ENCODE data around the gene RDH14.

RDH14 gene

DNA sequence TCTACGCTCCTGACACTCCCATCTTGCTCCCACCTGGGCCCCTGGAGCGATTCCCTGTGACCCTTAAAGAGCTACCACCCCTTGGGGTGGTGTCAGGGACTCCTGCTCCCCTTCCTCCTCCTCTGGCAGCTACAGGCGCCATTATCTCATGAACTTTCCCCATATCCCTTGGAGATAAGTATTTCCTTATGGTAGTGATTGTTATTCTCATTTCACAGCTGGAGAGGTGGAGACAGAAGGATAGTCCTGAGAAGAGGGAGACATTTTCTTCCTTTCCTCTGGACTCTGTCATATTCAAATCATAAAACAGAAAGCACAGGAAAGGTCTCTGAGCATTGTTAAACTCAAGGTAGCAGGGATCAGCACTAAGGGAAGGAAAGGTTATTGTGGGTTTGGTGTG, 34.6 kb downstream of the RDH14 start:
- no peaks in the 10 kb centered on the region for H3K9me3 ChIP-seq (ENCODE audit: control insufficient read depth, low read length)
- H3K4me3 ChIP-seq (ENCODE audit: insufficient read depth, low read depth, low read length), result no peak overlapping the region
- H3K27me3 ChIP-seq (ENCODE audit: control insufficient read depth, insufficient read depth, low read length, poor library complexity, severe bottlenecking), result no peaks in the 10 kb centered on the region
- 93 to 100% methylated on average over 2 of the region's 3 CpGs for WGBS, 2 experiments
- H3K4me1 ChIP-seq (ENCODE audit: control insufficient read depth, insufficient read depth, low read length), result no peaks in the 10 kb centered on the region
- H3K36me3 ChIP-seq (ENCODE audit: control insufficient read depth, insufficient read depth, low read length), result no peaks in the 10 kb centered on the region
- no peak overlapping the region for H3K27ac ChIP-seq (ENCODE audit: insufficient read depth, low read depth, low read length, poor library complexity, severe bottlenecking)

DNA sequence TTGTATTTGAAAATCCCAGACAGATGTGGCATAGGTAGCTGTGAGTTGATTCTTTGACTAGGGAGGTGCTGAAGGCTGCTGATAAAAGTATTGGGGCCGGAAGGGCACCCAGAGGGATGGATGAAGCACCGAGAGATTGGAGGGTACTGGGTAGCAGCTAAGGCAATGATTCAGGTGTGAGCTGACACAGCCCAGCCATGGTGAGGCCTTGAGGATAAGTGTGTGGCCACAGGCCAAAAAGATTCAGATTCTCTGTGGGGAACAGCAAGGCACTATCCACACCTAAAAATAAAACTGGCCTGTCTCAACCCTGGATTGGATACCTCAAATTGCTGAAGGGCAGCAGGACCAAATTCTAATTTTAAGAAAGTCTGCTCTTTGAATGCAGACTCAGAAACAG, 35.2 kb downstream of the RDH14 start:
- H3K27me3 ChIP-seq (ENCODE audit: control insufficient read depth, insufficient read depth, low read length, poor library complexity, severe bottlenecking), result no peaks in the 10 kb centered on the region
- no peaks in the 10 kb centered on the region for H3K4me1 ChIP-seq (ENCODE audit: control insufficient read depth, insufficient read depth, low read length)
- H3K9me3 ChIP-seq (ENCODE audit: control insufficient read depth, low read length), result no peaks in the 10 kb centered on the region
- 94 to 96% methylated on average over 2 of the region's 2 CpGs for WGBS, 2 experiments
- no peak overlapping the region for H3K4me3 ChIP-seq (ENCODE audit: insufficient read depth, low read depth, low read length)
- no peak overlapping the region for H3K27ac ChIP-seq (ENCODE audit: insufficient read depth, low read depth, low read length, poor library complexity, severe bottlenecking)
- no peaks in the 10 kb centered on the region for H3K36me3 ChIP-seq (ENCODE audit: control insufficient read depth, insufficient read depth, low read length)

DNA sequence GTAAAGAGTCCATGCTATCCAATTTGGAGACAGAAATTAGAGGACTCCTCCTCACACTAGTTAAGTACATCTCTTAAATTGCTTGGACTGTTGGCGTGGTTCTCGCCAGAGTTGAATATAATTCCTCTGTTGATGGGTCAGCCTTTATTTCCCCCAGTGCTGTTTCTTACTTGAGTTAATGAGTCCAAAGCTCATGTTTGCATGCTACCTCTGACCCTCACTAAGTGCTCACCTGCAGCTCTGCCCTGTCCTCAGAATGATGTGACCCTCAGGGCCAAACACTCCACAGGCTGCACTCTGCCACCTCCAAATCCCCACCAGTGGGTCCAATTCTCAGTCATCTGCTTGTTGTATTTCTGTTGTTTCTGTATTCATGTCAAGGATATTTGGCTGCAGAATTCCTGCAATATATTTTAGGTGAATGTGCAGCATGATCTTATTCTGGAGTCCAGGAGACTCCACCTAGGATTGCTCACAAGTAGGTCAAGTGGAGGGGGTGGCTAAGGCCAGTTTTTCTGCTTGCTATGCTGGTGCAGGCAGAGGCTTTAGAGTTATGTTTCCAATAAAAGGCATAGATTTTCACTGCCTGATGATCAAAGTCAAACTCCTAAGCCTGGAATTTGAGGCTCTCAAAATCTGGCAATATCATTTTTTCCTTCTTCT, 37.8 kb downstream of the RDH14 start:
- Histone ChIP-seq H3K27me3 (ENCODE audit: control insufficient read depth, insufficient read depth, low read length, poor library complexity, severe bottlenecking) (no peaks in the 10 kb centered on the region), H3K4me1 (ENCODE audit: control insufficient read depth, insufficient read depth, low read length) (no peaks in the 10 kb centered on the region), H3K9me3 (ENCODE audit: control insufficient read depth, low read length) (no peaks in the 10 kb centered on the region), H3K4me3 (ENCODE audit: insufficient read depth, low read depth, low read length) (no peak overlapping the region), H3K27ac (ENCODE audit: insufficient read depth, low read depth, low read length, poor library complexity, severe bottlenecking) (no peak overlapping the region), H3K36me3 (ENCODE audit: control insufficient read depth, insufficient read depth, low read length) (no peaks in the 10 kb centered on the region)
- 84 to 97% methylated on average over 2 of the region's 2 CpGs for WGBS, 2 experiments

DNA sequence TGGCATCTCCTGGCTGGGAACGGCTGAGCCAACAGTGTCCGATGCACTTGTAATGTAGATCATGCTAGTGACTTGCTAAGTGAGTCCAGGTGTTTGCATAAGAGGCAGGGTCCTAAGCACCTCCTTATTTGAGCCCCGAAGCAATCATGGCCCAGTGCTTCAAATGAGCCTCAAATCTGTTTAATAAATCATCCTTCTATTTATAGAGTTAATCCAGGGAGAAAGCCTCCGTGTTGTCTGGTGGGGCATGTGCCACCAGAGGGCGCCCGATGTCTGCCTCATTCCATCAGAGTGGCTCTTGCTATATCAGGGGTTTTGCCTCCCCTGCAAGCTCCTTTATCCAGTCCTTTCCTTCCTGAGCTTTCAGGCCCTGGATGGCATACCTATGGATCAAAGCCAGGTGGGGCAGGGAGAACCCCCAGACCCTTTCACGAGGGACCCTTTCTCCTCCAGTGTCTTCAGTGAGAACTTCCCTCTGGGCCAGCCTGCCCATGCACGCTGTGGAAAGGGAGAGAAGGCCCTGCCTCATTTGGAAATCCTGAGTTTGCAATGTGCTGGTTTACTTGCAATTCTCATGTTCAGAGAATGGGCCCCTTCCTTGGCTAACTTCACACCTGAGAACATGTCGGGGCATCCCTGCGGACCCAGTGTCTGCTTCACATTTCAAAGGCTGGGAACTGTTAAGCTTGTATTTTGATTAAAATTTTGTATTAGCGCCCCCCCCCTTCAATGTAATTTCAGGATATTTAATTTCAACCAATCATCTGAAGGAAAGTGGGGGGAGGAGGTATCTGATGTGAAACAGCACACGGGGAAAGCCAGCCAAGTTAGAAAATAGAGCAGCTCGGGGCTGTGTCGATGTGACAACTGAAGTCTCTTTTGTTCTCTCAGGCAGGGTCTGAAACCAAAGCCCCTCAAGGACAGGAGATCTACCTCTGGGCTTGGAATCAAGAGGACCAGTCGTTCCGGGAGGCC, 39.7 kb downstream of the RDH14 start:
- Histone ChIP-seq H3K27ac (ENCODE audit: insufficient read depth, low read depth, low read length, poor library complexity, severe bottlenecking) (no peak overlapping the region), H3K4me3 (ENCODE audit: insufficient read depth, low read depth, low read length) (no peak overlapping the region), H3K4me1 (ENCODE audit: control insufficient read depth, insufficient read depth, low read length) (peaks cover 2% of the 10 kb centered on the region)

DNA sequence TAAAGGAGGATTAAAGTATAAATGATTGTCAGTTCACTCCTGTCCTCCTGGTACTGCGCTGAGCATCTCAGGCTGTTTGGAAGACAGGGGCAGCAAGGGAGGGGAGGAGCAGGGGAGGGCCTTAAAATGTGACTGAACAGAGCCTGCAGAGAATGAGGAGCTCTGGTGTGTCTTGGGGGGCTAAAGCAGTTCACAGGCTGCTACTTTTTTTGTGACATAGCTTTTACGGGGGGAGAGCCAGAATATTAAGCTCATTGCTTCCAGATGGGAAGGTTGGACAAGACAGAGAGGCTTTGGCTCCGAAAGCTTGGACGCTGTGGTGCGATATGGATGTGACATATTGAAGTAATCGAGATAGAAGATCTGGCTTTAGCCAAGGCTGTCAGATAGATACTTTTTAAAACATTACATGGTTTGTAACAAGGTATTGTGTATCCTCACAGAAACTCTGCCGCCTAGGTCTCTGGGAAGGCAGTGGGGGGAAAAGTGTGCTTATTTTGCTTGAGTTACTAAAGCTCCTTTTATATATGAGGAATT, 40.5 kb downstream of the RDH14 start:
- peaks cover 6% of the 10 kb centered on the region for H3K4me1 ChIP-seq (ENCODE audit: control insufficient read depth, insufficient read depth, low read length)
- no peak overlapping the region for H3K27ac ChIP-seq (ENCODE audit: insufficient read depth, low read depth, low read length, poor library complexity, severe bottlenecking)
- no peaks in the 10 kb centered on the region for H3K9me3 ChIP-seq (ENCODE audit: control insufficient read depth, low read length)
- no peaks in the 10 kb centered on the region for H3K36me3 ChIP-seq (ENCODE audit: control insufficient read depth, insufficient read depth, low read length)
- 84 to 87% methylated on average over 7 of the region's 7 CpGs for WGBS, 2 experiments
- H3K4me3 ChIP-seq (ENCODE audit: insufficient read depth, low read depth, low read length), result no peak overlapping the region
- H3K27me3 ChIP-seq (ENCODE audit: control insufficient read depth, insufficient read depth, low read length, poor library complexity, severe bottlenecking), result no peaks in the 10 kb centered on the region

More for the DNA sequence above, 39.7 kb downstream of the RDH14 start:
- H3K27me3 ChIP-seq (ENCODE audit: control insufficient read depth, insufficient read depth, low read length, poor library complexity, severe bottlenecking), result no peaks in the 10 kb centered on the region
- H3K9me3 ChIP-seq (ENCODE audit: control insufficient read depth, low read length), result no peaks in the 10 kb centered on the region
- H3K36me3 ChIP-seq (ENCODE audit: control insufficient read depth, insufficient read depth, low read length), result no peaks in the 10 kb centered on the region
- 52 to 58% methylated on average over 14 to 15 of the region's 16 CpGs for WGBS, 2 experiments

DNA sequence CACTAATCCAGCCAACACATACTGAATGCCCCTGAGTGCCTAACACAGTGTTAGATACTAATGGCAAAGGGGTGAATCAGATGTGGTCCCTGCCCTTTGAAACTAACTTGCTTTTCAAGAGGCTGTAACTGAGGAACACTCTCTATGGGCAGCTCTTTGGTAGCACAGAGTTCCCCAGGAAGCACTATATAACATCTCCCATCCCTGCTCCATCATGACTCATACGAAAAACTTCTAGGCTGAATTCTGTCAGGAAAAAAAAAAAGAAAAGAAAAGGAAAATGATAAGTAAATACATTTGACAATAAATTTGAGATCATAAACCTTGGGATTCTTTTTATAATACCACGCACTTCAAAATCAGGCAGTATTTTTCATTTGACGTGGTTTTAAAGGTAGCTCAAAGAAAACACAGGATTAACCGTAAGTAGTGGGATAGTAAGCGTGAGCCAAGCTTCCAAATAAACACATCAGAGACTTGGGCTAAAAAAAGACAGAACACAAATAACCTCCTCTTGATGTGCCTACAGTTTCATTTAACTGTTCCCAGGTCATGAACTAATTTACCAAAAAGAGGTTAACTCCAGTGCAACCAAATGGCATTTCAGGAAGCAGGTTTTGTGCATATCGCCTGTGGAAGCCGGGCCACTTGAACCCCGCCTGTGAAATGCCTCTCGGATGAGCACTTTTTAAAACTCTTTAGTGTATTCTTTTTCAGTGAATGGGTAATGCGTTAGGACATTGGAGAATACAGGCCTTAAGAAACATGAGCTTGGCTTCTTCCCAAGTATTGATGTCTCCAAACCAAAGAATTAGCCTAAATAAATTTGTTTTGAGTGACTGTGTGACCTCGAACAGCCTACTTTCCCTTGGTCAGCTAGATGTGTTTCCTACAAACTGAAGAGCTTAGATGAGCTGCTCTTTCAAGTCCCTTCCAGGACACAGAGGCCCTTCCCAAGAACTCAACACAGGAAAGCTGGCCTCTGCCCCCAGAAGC, 42.0 kb downstream of the RDH14 start:
- peaks cover 6% of the 10 kb centered on the region for H3K4me1 ChIP-seq (ENCODE audit: control insufficient read depth, insufficient read depth, low read length)
- H3K27ac ChIP-seq (ENCODE audit: insufficient read depth, low read depth, low read length, poor library complexity, severe bottlenecking), result no peak overlapping the region
- H3K27me3 ChIP-seq (ENCODE audit: control insufficient read depth, insufficient read depth, low read length, poor library complexity, severe bottlenecking), result no peaks in the 10 kb centered on the region
- no peak overlapping the region for H3K4me3 ChIP-seq (ENCODE audit: insufficient read depth, low read depth, low read length)
- no peaks in the 10 kb centered on the region for H3K9me3 ChIP-seq (ENCODE audit: control insufficient read depth, low read length)
- 92% methylated on average over 10 of the region's 11 CpGs for WGBS, 2 experiments
- H3K36me3 ChIP-seq (ENCODE audit: control insufficient read depth, insufficient read depth, low read length), result no peaks in the 10 kb centered on the region

DNA sequence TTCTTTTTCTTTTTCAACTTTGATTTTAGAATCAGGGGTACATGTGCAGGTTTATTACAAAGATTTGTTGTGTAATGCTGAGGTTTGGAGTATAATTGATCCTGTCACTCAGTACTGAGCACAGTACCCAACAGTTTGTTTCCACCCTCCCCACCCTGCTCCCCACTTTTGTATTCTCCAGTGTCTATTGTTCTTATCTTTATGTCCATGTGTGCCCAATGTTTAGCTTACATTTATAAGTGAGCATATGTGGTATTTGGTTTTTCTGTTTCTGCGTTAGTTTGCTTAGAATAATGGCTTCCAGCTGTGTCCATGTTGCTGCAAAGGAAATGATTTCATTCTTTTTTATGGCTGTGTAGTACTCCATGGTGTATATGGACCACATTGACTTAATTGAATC, 43.1 kb downstream of the RDH14 start:
- H3K4me1 ChIP-seq (ENCODE audit: control insufficient read depth, insufficient read depth, low read length), result peaks cover 6% of the 10 kb centered on the region

DNA sequence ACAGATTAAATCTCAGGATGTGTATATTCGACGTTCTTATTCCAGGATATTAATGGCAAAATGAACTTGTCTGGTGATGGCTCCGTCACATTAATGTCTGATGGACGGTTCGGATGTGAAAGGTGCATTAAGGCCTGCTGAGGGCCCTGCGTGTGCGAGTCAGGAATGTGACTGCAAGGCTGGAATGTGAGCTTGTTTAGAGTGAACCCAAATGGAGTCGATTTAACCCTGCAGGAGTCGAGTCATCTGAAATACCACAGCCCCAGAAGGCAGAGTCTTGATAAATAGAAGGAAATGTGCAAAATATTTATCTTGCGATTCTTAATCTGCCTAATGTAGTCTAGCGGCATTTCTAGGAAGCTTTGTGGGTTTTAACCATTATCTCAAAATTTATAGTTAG, 44.3 kb downstream of the RDH14 start:
- Histone ChIP-seq H3K36me3 (ENCODE audit: control insufficient read depth, insufficient read depth, low read length) (no peaks in the 10 kb centered on the region), H3K9me3 (ENCODE audit: control insufficient read depth, low read length) (no peaks in the 10 kb centered on the region), H3K27me3 (ENCODE audit: control insufficient read depth, insufficient read depth, low read length, poor library complexity, severe bottlenecking) (no peaks in the 10 kb centered on the region), H3K4me3 (ENCODE audit: insufficient read depth, low read depth, low read length) (no peak overlapping the region), H3K27ac (ENCODE audit: insufficient read depth, low read depth, low read length, poor library complexity, severe bottlenecking) (no peak overlapping the region), H3K4me1 (ENCODE audit: control insufficient read depth, insufficient read depth, low read length) (peaks cover 6% of the 10 kb centered on the region)
- WGBS, 2 experiments, result 72 to 77% methylated on average over 11 of the region's 11 CpGs

More for the DNA sequence above, 43.1 kb downstream of the RDH14 start:
- Histone ChIP-seq H3K36me3 (ENCODE audit: control insufficient read depth, insufficient read depth, low read length) (no peaks in the 10 kb centered on the region), H3K4me3 (ENCODE audit: insufficient read depth, low read depth, low read length) (no peak overlapping the region), H3K27me3 (ENCODE audit: control insufficient read depth, insufficient read depth, low read length, poor library complexity, severe bottlenecking) (no peaks in the 10 kb centered on the region), H3K9me3 (ENCODE audit: control insufficient read depth, low read length) (no peaks in the 10 kb centered on the region), H3K27ac (ENCODE audit: insufficient read depth, low read depth, low read length, poor library complexity, severe bottlenecking) (no peak overlapping the region)
- 84 to 94% methylated on average over 1 of the region's 1 CpG for WGBS, 2 experiments

DNA sequence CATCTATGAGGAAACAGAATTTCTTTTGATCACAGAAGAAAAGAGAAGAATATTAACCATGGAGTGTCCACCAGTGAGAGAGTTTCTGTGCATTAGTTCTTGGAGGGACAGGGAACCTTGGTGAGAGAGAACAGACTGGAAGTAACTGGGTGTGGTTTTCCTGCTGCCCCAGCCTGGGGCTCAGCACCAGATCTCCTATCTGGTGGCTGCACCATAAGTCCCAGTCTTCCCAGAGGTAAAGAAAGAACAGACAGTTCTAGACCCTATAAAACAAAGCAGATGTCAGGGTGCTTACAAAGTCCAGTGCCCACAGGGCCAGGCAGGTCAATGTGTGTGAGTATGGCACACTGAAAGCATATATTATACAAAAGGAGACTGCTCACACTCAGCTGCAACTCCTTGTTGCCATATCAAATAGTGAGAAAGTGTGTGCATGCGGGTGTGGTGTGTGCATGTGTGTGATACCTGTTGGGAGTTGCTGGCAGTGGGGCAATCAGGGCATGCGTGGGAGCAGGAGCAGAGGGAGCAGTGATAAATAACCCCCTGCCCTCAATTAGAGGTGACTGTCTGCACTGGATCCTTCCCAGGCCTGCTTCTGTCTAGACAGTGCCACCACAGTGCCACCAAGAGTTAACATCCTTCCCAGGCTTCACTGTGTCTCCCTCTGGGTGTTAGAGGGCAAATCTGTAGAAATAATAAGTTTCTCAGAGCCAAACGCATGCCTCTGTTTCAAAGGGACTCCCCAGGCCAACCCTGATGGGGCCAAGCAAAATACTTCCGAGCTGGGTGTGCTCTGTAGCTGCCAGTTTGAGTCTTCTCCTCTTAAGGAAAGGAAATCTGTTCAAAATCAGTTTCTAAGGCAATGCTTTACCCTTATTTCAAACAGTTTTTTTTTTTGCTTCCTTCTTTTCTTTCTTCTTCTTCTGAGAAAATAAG, 45.7 kb downstream of the RDH14 start:
- H3K4me3 ChIP-seq (ENCODE audit: insufficient read depth, low read depth, low read length), result no peak overlapping the region
- H3K4me1 ChIP-seq (ENCODE audit: control insufficient read depth, insufficient read depth, low read length), result peaks cover 6% of the 10 kb centered on the region
- no peaks in the 10 kb centered on the region for H3K9me3 ChIP-seq (ENCODE audit: control insufficient read depth, low read length)
- WGBS, 2 experiments, result 90 to 91% methylated on average over 4 of the region's 4 CpGs
- no peaks in the 10 kb centered on the region for H3K27me3 ChIP-seq (ENCODE audit: control insufficient read depth, insufficient read depth, low read length, poor library complexity, severe bottlenecking)
- H3K27ac ChIP-seq (ENCODE audit: insufficient read depth, low read depth, low read length, poor library complexity, severe bottlenecking), result no peak overlapping the region
- no peaks in the 10 kb centered on the region for H3K36me3 ChIP-seq (ENCODE audit: control insufficient read depth, insufficient read depth, low read length)
